ENCODE measurements around the gene UQCRHL. TPM values are rescaled to one million over a fixed set of nuclear protein-coding genes. Genes with fewer than 3 reads are reported as not detected.

Gene UQCRHL
- total RNA-seq, 1 donor from 2014 or later = 1.8 TPM

- Histone ChIP-seq H3K27me3 (ENCODE audit: control insufficient read depth, insufficient read depth, low read length) (no peaks in the 10 kb centered on the region), H3K4me3 (ENCODE audit: low read depth, low read length) (no peak overlapping the region), H3K36me3 (ENCODE audit: control insufficient read depth, insufficient read depth, low read length) (peaks cover 40% of the 10 kb centered on the region)
- no peak for DNase-seq (ENCODE audit: low read depth)
- no peak for FAIRE-seq
- no peak for TF ChIP-seq CTCF (IDR thresholded peaks at IDR 0.05; ENCODE audit: insufficient read depth, low read length, severe bottlenecking)
These were observed 39.1 kb downstream of the UQCRHL start for GRCh38 chr1:15768388-15768787.

- Histone ChIP-seq H3K36me3 (ENCODE audit: control insufficient read depth, insufficient read depth, low read length) (peaks cover 40% of the 10 kb centered on the region), H3K27me3 (ENCODE audit: control insufficient read depth, insufficient read depth, low read length) (no peaks in the 10 kb centered on the region), H3K4me3 (ENCODE audit: low read depth, low read length) (no peak overlapping the region)
- no peak for DNase-seq (ENCODE audit: low read depth)
- FAIRE-seq = no peak
- TF ChIP-seq CTCF (IDR thresholded peaks at IDR 0.05; ENCODE audit: insufficient read depth, low read length, severe bottlenecking) = no peak
These were observed 39.5 kb downstream of the UQCRHL start for GRCh38 chr1:15767941-15768340.

GRCh38 chr1:15765495-15766194, 41.8 kb downstream of the UQCRHL start:
- peaks cover 30% of the 10 kb centered on the region for H3K36me3 ChIP-seq (ENCODE audit: control insufficient read depth, insufficient read depth, low read length)
- peak; percentile 97 for DNase-seq (ENCODE audit: low read depth)
- TF ChIP-seq CTCF (IDR thresholded peaks at IDR 0.05; ENCODE audit: insufficient read depth, low read length, severe bottlenecking) = no peak
- FAIRE-seq = no peak
- H3K4me3 ChIP-seq (ENCODE audit: low read depth, low read length) = no peak overlapping the region
- H3K27me3 ChIP-seq (ENCODE audit: control insufficient read depth, insufficient read depth, low read length) = no peaks in the 10 kb centered on the region

- TF ChIP-seq CTCF (IDR thresholded peaks at IDR 0.05; ENCODE audit: insufficient read depth, low read length, severe bottlenecking) = no peak
- no peak for DNase-seq (ENCODE audit: low read depth)
- FAIRE-seq = no peak
- H3K4me3 ChIP-seq (ENCODE audit: low read depth, low read length) = no peak overlapping the region
- H3K27me3 ChIP-seq (ENCODE audit: control insufficient read depth, insufficient read depth, low read length) = no peaks in the 10 kb centered on the region
- peaks cover 23% of the 10 kb centered on the region for H3K36me3 ChIP-seq (ENCODE audit: control insufficient read depth, insufficient read depth, low read length)
These were observed 42.6 kb downstream of the UQCRHL start for GRCh38 chr1:15764890-15765289.

GRCh38 chr1:15764269-15764764, 43.1 kb downstream of the UQCRHL start:
- no peak overlapping the region for H3K4me3 ChIP-seq (ENCODE audit: low read depth, low read length)
- peaks cover 22% of the 10 kb centered on the region for H3K36me3 ChIP-seq (ENCODE audit: control insufficient read depth, insufficient read depth, low read length)
- H3K27me3 ChIP-seq (ENCODE audit: control insufficient read depth, insufficient read depth, low read length) = no peaks in the 10 kb centered on the region
- FAIRE-seq (no peak), DNase-seq (ENCODE audit: low read depth) (peak; percentile 55)
- TF ChIP-seq CTCF (IDR thresholded peaks at IDR 0.05; ENCODE audit: insufficient read depth, low read length, severe bottlenecking) = no peak

- no peak for TF ChIP-seq CTCF (IDR thresholded peaks at IDR 0.05; ENCODE audit: insufficient read depth, low read length, severe bottlenecking)
- FAIRE-seq (no peak), DNase-seq (ENCODE audit: low read depth) (no peak)
- no peak overlapping the region for H3K4me3 ChIP-seq (ENCODE audit: low read depth, low read length)
- H3K36me3 ChIP-seq (ENCODE audit: control insufficient read depth, insufficient read depth, low read length) = peaks cover 11% of the 10 kb centered on the region
- no peaks in the 10 kb centered on the region for H3K27me3 ChIP-seq (ENCODE audit: control insufficient read depth, insufficient read depth, low read length)
These were observed 44.9 kb downstream of the UQCRHL start for GRCh38 chr1:15762546-15762945.
